Tibial nerve (tissue), 4 donors: ENCODE measurements around the gene ARID1B.

ENCODE experiments used
- EP300 ChIP-seq, 2 donors: sonication (generic); formaldehyde crosslinking; IDR thresholded peaks; one replicate each; pipeline ENCODE4 v1.6.1; 2017; ENCODE audit warnings: antibody characterized with exemption in 2 of 2, mild to moderate bottlenecking in 1 of 2
- POLR2A ChIP-seq, 2 donors: fragments of 450-650 bp; IDR thresholded peaks; one replicate each; pipeline ENCODE4 v1.6.1; 2017; ENCODE audit warnings: antibody characterized with exemption in 2 of 2, mild to moderate bottlenecking in 2 of 2, moderate library complexity in 2 of 2
- TF ChIP-seq, protein P1 (sequence below), 5 experiments: fragments of 200-600 bp in 3 of 5; fragments of 450-650 bp in 2 of 5; sonication (generic) in 3 of 5; IDR thresholded peaks; one replicate each; pipeline ENCODE4 v1.5.1; 2016 to 2019; ENCODE audit warnings: antibody characterized with exemption in 5 of 5, mild to moderate bottlenecking in 3 of 5, moderate library complexity in 2 of 5

DNA sequence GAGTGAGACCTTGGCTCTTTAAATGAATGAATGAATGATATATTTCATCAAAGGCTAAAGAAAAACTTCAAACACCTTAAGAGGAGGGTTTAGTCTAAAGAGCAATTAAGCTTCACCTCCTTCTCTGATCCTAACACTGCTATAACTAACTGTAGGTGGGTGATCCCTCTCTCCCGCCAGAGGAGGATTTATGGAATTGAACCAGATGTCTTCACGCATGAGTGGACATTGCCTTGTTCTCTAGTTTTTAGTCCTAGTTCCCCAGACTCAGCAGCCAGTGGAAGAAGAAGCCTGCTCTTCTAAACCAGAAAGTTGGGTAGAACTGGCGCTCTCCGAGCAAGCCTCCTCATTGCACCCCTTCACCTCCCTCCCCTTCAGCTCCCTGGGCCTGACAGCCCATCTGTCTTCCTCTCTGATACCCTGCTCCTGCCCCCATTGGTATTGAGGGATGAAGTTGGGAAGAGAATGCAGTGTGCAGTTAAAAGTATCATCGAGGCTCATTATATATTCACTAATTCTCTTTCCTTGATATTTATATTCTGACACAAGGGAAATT, 142.7 kb downstream of the ARID1B start:
- TF ChIP-seq, protein P1, sequence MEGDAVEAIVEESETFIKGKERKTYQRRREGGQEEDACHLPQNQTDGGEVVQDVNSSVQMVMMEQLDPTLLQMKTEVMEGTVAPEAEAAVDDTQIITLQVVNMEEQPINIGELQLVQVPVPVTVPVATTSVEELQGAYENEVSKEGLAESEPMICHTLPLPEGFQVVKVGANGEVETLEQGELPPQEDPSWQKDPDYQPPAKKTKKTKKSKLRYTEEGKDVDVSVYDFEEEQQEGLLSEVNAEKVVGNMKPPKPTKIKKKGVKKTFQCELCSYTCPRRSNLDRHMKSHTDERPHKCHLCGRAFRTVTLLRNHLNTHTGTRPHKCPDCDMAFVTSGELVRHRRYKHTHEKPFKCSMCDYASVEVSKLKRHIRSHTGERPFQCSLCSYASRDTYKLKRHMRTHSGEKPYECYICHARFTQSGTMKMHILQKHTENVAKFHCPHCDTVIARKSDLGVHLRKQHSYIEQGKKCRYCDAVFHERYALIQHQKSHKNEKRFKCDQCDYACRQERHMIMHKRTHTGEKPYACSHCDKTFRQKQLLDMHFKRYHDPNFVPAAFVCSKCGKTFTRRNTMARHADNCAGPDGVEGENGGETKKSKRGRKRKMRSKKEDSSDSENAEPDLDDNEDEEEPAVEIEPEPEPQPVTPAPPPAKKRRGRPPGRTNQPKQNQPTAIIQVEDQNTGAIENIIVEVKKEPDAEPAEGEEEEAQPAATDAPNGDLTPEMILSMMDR (IDR thresholded peaks at IDR 0.05): no peak
- TF ChIP-seq POLR2A (IDR thresholded peaks at IDR 0.05): no peak
- no peak for TF ChIP-seq EP300 (IDR thresholded peaks at IDR 0.05)
